HCT116 (cell line): ENCODE data around the gene LINGO3.

ENCODE experiments used
- ATF3 ChIP-seq: IDR thresholded peaks from 2 replicates; pipeline ENCODE4 v1.6.1; 2012
- CTCF ChIP-seq, 3 experiments: fragments of 200-600 bp in 1 of 3; sonication (generic) in 1 of 3; IDR thresholded peaks in 2 of 3; conservative IDR thresholded peaks in 1 of 3; 2 replicates each; pipeline ENCODE4 v1.5.1; 2012 to 2017; ENCODE audit warnings: low read depth in 2 of 3, low read length in 2 of 3, antibody characterized with exemption in 1 of 3, borderline replicate concordance in 1 of 3, control low read depth in 1 of 3, mild to moderate bottlenecking in 1 of 3, mixed read lengths in 1 of 3, mixed run types in 1 of 3, moderate library complexity in 1 of 3; ENCODE audit not compliant: insufficient read depth in 1 of 3
- EZH2phosphoT487 ChIP-seq: fragments of 200-600 bp; IDR thresholded peaks from 2 replicates; pipeline ENCODE4 v1.6.1; 2018; ENCODE audit warnings: antibody characterized with exemption, borderline replicate concordance
- MAX ChIP-seq: IDR thresholded peaks from 2 replicates; pipeline ENCODE4 v1.6.1; 2012
- POLR2AphosphoS5 ChIP-seq: IDR thresholded peaks from 2 replicates; pipeline ENCODE4 v1.6.1; 2011; ENCODE audit warnings: mild to moderate bottlenecking, low read depth, low read length, moderate library complexity
- ZFX ChIP-seq: fragments of 450-650 bp; IDR thresholded peaks from 2 replicates; pipeline ENCODE4 v1.6.1; 2017

GRCh38 chr19:2278459-2279158, 29.3 kb downstream of the LINGO3 start:
- TF ChIP-seq MAX: no peak
- TF ChIP-seq CTCF (IDR thresholded peaks at IDR 0.05 in 2 of 3, conservative IDR thresholded peaks at IDR 0.05 in 1 of 3; ENCODE audit: borderline replicate concordance in 1 of 3, insufficient read depth in 1 of 3, low read depth in 2 of 3, low read length in 2 of 3): no peak
- no peak for TF ChIP-seq POLR2AphosphoS5
- no peak for TF ChIP-seq ATF3
- TF ChIP-seq EZH2phosphoT487: no peak
- no peak for TF ChIP-seq ZFX
